Measurements from ENCODE around the gene PHF23. TPM values are rescaled to one million over a fixed set of nuclear protein-coding genes. Genes with fewer than 3 reads are reported as not detected.

The PHF23 gene
- total RNA-seq, 1 experiment from 2014 or later = 85.1 TPM

DNA sequence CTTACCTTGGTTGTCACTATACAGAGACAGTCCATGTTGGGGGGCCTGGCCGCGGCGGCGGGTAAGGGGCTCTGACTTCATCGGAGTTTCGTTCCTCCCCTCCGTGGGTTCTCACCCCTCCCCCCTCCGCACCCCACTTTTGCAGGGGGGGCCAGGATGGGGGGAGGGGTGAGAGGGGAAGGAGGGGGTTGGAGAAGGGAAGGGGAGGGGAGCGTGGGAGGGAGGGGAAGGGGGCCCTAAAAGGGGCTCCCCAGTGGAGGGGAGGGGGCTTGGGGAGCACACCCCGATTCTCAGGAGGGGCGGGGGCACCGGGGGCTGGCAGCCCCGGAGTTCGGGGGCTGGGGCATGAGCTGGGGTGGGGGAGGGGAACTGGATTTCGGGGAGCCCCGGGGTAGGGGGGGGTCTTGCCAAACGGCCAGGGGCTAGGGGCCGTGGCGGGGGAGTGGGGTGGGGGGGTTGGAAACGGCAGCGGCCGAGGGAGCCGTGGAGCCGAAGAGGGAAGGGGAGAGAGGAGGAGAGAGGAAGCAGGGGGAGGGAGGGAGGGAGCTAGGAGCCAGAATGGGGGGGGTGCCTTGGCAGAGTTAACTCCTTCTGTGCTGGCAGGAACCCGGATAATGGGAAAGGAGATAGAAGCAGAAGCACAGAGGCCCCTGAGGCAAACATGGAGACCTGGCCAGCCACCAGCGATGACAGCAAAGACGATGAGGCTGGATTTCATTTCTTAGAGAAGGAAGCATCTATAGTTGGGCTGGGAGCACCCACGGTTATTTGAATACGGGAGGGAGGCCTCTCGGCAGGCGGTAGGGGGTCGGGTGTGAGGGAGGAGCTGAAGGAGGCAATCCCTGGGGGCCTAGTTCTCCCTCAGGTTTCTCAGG is 21.9 kb downstream of the PHF23 start:
- Histone ChIP-seq H3K9me3 (ENCODE audit: low read depth, low read length, poor library complexity, severe bottlenecking) (no peaks in the 10 kb centered on the region), H3K36me3 (ENCODE audit: insufficient read depth, low read length, poor library complexity, severe bottlenecking) (peaks cover 14% of the 10 kb centered on the region), H3K4me3 (ENCODE audit: low read depth, low read length, poor library complexity, severe bottlenecking) (peak overlapping the region; percentile 73), H3K4me1 (ENCODE audit: insufficient read depth, low read length, poor library complexity, severe bottlenecking) (peaks cover 46% of the 10 kb centered on the region), H3K27me3 (replicated peaks; ENCODE audit: insufficient read depth, low read depth, low read length, poor library complexity) (no peaks in the 10 kb centered on the region), H3K27ac (ENCODE audit: low read depth, low read length, poor library complexity, severe bottlenecking) (peak overlapping the region; percentile 93)
- ChIA-PET CTCF (no interaction called here), POLR2A (ENCODE audit: low non-redundant PET) (interaction anchor here (0.5 to 0.6 kb wide), 4 partner anchors 117 to 324 kb away, joined by 3 to 15 read pairs (median 3); no protein-coding TSS in a partner anchor)
- TF ChIP-seq, protein P1, sequence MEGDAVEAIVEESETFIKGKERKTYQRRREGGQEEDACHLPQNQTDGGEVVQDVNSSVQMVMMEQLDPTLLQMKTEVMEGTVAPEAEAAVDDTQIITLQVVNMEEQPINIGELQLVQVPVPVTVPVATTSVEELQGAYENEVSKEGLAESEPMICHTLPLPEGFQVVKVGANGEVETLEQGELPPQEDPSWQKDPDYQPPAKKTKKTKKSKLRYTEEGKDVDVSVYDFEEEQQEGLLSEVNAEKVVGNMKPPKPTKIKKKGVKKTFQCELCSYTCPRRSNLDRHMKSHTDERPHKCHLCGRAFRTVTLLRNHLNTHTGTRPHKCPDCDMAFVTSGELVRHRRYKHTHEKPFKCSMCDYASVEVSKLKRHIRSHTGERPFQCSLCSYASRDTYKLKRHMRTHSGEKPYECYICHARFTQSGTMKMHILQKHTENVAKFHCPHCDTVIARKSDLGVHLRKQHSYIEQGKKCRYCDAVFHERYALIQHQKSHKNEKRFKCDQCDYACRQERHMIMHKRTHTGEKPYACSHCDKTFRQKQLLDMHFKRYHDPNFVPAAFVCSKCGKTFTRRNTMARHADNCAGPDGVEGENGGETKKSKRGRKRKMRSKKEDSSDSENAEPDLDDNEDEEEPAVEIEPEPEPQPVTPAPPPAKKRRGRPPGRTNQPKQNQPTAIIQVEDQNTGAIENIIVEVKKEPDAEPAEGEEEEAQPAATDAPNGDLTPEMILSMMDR (conservative IDR thresholded peaks at IDR 0.05; ENCODE audit: low read depth, low read length) = no peak
- no peak for TF ChIP-seq EZH2 (IDR thresholded peaks at IDR 0.05; ENCODE audit: borderline replicate concordance, low read depth, low read length, poor library complexity, severe bottlenecking)
- no TSS peak for BruUV-seq (replicated peaks)
- DNase-seq (ENCODE audit: low spot score) = peak; percentile 93
- intact Hi-C loops (cut with micrococcal nuclease; ENCODE audit: unreplicated experiment) = no loop called here

DNA sequence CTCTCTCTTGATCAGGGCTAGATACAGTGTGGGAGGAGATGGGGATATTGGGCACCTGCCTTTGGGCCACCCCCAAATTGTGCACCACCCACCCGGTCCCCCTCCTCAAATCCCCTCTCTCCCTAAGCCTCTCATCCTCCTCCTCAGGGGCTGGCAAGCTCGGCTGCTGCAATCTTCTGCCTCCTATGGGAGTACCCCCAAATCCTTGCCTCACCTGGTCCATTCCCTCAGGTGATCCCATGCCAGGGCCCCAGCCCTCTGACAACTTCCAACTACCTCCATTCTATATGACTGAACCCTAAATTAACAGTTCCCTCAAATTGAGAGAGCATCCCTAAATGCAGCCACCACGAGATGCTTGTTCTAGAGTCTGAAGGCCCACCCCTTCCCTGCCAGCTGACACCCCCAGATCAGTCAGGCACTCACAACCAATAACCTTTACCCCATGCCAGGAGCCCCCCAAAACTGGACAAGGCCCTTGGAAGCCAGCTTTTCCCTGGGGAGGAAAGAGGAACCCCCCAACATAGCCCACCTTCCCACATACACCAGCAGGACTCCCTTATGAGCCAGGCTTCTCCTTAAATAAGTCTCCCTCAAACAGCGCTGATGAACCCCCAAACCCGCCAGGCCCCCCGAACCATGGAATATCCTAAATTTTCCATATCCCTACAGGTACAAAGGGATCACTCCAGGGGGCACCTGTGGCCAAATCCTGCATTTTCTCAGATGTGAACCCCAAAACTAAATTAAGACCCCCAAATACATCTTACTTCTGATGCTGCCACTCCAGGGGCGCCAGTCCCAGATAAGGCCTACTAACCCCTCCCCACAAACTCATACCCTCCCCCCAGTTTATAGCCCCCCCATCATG is 22.8 kb downstream of the PHF23 start:
- TSS peak; percentile 49 for BruUV-seq (replicated peaks)
- no peaks in the 10 kb centered on the region for H3K9me3 ChIP-seq (ENCODE audit: low read depth, low read length, poor library complexity, severe bottlenecking)
- CTCF ChIA-PET = interaction anchor here (0.6 kb wide), 1 partner anchor 81 kb away, joined by 3 read pairs; no protein-coding TSS in a partner anchor
- intact Hi-C loops (cut with micrococcal nuclease; ENCODE audit: unreplicated experiment) = no loop called here
- TF ChIP-seq, protein P1 (conservative IDR thresholded peaks at IDR 0.05; ENCODE audit: low read depth, low read length) = no peak
- TF ChIP-seq EZH2 (IDR thresholded peaks at IDR 0.05; ENCODE audit: borderline replicate concordance, low read depth, low read length, poor library complexity, severe bottlenecking) = no peak
- no peaks in the 10 kb centered on the region for H3K27me3 ChIP-seq (replicated peaks; ENCODE audit: insufficient read depth, low read depth, low read length, poor library complexity)
- H3K36me3 ChIP-seq (ENCODE audit: insufficient read depth, low read length, poor library complexity, severe bottlenecking) = peaks cover 5% of the 10 kb centered on the region
- H3K4me3 ChIP-seq (ENCODE audit: low read depth, low read length, poor library complexity, severe bottlenecking) = peak overlapping the region; percentile 73
- H3K4me1 ChIP-seq (ENCODE audit: insufficient read depth, low read length, poor library complexity, severe bottlenecking) = peaks cover 51% of the 10 kb centered on the region
- POLR2A ChIA-PET (ENCODE audit: low non-redundant PET) = no interaction called here
- peak; percentile 15 for DNase-seq (ENCODE audit: low spot score)
- peak overlapping the region; percentile 77 for H3K27ac ChIP-seq (ENCODE audit: low read depth, low read length, poor library complexity, severe bottlenecking)

DNA sequence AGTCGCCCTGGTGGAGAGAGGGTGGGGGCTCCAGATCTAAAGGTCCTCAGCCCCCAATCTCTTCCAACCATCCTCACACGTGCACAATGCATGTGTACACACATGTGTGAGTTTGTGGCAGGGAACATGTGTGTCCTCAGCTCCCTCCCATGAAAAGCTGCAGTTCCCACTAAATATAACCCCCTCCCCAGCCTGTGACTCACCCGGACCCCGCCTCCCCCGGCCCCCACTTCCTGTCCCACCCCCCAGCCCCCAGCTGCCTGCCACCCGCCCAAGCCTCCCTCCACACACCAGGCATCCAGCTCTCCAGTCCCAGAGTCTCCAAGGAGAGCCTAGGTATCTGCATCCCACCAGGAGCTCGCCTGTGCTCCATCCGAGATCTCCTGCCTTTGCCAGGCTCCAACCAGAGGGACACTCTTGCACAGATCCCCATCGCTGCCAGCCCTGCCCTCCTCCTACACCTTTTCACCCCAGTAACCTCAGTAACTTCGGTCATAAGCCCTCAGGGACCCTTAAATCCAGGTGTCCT is 23.5 kb downstream of the PHF23 start:
- BruUV-seq (replicated peaks) = no TSS peak
- Histone ChIP-seq H3K27ac (ENCODE audit: low read depth, low read length, poor library complexity, severe bottlenecking) (peak overlapping the region; percentile 79), H3K9me3 (ENCODE audit: low read depth, low read length, poor library complexity, severe bottlenecking) (no peaks in the 10 kb centered on the region), H3K36me3 (ENCODE audit: insufficient read depth, low read length, poor library complexity, severe bottlenecking) (no peaks in the 10 kb centered on the region), H3K4me3 (ENCODE audit: low read depth, low read length, poor library complexity, severe bottlenecking) (peak overlapping the region; percentile 73), H3K4me1 (ENCODE audit: insufficient read depth, low read length, poor library complexity, severe bottlenecking) (peaks cover 51% of the 10 kb centered on the region), H3K27me3 (replicated peaks; ENCODE audit: insufficient read depth, low read depth, low read length, poor library complexity) (no peaks in the 10 kb centered on the region)
- TF ChIP-seq, protein P1 (conservative IDR thresholded peaks at IDR 0.05; ENCODE audit: low read depth, low read length) = no peak
- TF ChIP-seq EZH2 (IDR thresholded peaks at IDR 0.05; ENCODE audit: borderline replicate concordance, low read depth, low read length, poor library complexity, severe bottlenecking) = no peak
- DNase-seq (ENCODE audit: low spot score) = peak; percentile 54
- ChIA-PET POLR2A (ENCODE audit: low non-redundant PET) (no interaction called here), CTCF (interaction anchor here (0.6 kb wide), 1 partner anchor 80 kb away, joined by 3 read pairs; no protein-coding TSS in a partner anchor)
- intact Hi-C loops (cut with micrococcal nuclease; ENCODE audit: unreplicated experiment) = no loop called here

Measured in A673 (cell line).